Occipital lobe (tissue), 2 donors: ENCODE results near the gene SLC34A2. TPM values are rescaled to one million over a fixed set of nuclear protein-coding genes. Genes with fewer than 3 reads are reported as not detected.
A peak's percentile ranks its signal among the peaks of the same experiment; 100 is the strongest.
"Not testable (repeated sequence)": the region's sequence is repeated elsewhere in the genome, so short reads cannot be mapped to it uniquely, and the experiment has no call there.

ENCODE experiments used
- DNase-seq: peaks from one replicate; lab custom pipeline; 2025; lab: John Stamatoyannopoulos, UW
- total RNA-seq: library from RNA; depleted of rRNA; stranded (reverse); fragments of >200 nt; gene quantifications from one replicate; pipeline ENCODE4 v1.2.3, GENCODE V29; 2014

SLC34A2 gene
- total RNA-seq, 1 donor from 2014 or later: 0.16 TPM

DNA sequence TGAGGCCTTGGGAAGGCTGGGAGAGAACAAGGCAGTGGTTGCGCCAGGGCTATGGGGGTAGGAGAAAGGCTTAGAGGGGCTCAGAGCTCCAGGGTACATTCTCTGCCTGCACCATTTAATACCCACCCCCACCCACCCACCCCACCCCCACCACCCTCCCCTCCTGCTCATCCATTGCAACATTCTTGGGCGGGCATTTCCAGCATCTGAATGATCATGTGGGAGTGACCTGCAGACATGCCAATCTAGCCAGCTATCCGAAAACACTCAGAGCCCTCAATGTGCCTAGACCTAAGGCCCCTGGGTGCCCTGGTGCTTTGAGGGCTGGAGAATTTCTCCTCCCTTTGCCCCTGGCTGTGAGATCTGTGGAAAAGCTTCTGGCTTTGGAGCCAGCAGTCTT lies 3.1 kb downstream of the SLC34A2 start:
- DNase-seq: no peak

GRCh38 chr4:25661441-25661840 lies 5.8 kb downstream of the SLC34A2 start:
- not testable (repeated sequence) for DNase-seq

GRCh38 chr4:25662306-25662705 lies 6.7 kb downstream of the SLC34A2 start:
- DNase-seq: no peak

DNA sequence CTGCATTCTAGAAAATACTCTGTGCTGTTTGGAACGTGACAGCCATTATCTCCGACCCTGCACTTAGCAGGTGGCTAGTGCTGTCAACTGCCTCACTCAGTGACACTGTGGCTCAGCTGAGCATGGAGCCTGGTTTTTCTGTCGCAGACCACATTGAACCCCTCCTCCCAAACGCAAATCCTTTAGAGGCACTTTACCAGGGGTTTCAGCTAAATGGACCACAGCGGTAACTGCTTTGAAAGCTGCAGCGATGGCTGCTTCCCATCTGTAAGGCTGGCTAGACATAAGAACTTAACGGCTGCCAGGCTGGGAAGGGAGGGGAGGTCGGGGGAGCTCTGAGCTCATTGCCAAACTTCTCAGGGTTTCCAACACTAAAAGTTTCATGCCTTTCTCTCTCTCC lies 8.1 kb downstream of the SLC34A2 start:
- no peak for DNase-seq

- no peak for DNase-seq
Measured at GRCh38 chr4:25666031-25666630, 10.5 kb downstream of the SLC34A2 start.

DNA sequence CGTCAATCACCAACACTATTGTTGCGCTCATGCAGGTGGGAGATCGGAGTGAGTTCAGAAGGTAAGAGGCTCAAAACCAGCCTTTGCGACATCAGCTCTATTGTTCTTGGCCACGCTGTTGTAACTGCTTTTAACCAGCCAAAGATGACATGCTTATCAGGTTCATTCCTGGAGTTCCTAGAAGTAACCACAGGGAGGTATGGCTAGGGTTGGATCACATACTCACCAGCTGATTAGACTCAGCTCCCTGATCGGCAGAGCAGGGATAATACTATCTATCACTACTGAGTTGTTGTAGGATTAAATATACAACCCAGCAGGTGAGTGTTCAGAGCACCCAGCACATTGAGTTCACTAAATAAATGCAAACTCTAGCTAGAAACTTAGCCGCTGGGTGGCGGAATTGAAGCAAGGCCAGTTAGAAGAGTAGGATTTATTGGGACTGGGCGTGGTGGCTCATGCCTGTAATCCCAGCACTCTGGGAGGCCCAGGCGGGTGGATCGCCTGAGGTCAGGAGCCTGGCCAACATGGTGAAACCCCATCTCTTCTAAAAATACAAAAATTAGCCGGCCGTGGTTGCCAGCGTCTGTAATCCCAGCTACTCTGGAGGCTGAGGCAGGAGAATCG lies 12.4 kb downstream of the SLC34A2 start:
- no peak for DNase-seq

- no peak for DNase-seq
Measured at GRCh38 chr4:25670991-25671390, 15.3 kb downstream of the SLC34A2 start.

DNA sequence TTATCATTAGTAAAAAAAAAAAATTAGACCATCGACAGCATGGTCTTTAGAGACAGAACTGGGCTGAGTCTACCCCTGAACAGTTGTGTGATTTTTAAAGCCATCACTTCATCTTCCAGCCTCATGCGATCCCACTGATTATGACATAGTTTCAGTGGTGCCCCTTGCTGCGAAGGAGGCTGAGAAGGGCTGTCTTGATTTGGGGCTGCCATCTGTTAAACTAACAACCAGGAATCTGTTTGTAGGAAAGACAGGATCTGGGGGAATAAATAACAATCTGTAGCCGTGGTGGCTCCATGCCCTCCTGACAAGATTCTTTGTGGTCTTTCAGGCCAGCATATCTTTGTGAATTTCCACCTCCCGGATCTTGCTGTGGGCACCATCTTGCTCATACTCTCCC lies 17.1 kb downstream of the SLC34A2 start:
- DNase-seq: no peak

- DNase-seq: no peak
Measured at GRCh38 chr4:25674386-25674785, 18.7 kb downstream of the SLC34A2 start.

- DNase-seq: no peak
Measured at GRCh38 chr4:25676221-25676620, 20.6 kb downstream of the SLC34A2 start.

DNA sequence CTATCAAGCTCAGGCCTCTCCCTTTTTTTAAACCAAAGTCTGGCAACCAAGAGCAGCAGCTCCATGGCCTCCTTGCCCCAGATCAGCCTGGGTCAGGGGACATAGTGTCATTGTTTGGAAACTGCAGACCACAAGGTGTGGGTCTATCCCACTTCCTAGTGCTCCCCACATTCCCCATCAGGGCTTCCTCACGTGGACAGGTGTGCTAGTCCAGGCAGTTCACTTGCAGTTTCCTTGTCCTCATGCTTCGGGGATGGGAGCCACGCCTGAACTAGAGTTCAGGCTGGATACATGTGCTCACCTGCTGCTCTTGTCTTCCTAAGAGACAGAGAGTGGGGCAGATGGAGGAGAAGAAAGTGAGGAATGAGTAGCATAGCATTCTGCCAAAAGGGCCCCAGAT lies 21.5 kb downstream of the SLC34A2 start:
- DNase-seq: no peak

DNA sequence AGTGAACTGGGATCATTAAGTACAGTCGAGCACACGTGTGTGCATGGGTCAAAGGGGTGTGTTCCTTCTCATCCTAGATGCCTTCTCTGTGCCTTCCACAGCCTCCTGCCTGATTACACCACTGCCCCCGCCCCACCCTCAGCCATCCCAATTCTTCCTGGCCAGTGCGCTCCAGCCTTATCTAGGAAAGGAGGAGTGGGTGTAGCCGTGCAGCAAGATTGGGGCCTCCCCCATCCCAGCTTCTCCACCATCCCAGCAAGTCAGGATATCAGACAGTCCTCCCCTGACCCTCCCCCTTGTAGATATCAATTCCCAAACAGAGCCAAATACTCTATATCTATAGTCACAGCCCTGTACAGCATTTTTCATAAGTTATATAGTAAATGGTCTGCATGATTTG lies 22.3 kb downstream of the SLC34A2 start:
- DNase-seq: no peak

GRCh38 chr4:25687773-25688172 lies 32.1 kb downstream of the SLC34A2 start:
- DNase-seq: no peak

GRCh38 chr4:25694466-25694865 lies 38.8 kb downstream of the SLC34A2 start:
- DNase-seq: no peak

- DNase-seq: no peak
Measured at GRCh38 chr4:25696409-25696808, 40.8 kb downstream of the SLC34A2 start.

DNA sequence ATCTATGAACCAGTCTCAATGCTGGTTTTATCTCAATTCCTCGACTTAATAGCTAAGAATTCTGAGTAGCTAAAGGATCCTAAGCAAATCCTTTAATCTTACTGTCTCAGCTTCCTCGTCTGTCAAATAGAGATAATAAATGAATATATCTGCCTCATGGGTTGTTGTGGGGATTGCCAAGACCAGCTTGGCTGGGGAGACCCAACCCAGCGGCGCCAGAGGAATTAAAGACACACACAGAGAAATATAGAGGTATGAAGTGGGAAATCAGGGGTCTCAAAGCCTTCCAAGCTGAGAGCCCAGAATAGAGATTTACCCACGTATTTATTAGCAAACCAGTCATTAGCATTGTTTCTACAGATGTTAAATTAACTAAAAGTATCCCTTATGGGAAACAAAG lies 41.9 kb downstream of the SLC34A2 start:
- no peak for DNase-seq

- no peak for DNase-seq
Measured at GRCh38 chr4:25700661-25701060, 45.0 kb downstream of the SLC34A2 start.

- peak; percentile 48 for DNase-seq
Measured at GRCh38 chr4:25702848-25703247, 47.2 kb downstream of the SLC34A2 start.

- DNase-seq: no peak
Measured at GRCh38 chr4:25703731-25704388, 48.2 kb downstream of the SLC34A2 start.

DNA sequence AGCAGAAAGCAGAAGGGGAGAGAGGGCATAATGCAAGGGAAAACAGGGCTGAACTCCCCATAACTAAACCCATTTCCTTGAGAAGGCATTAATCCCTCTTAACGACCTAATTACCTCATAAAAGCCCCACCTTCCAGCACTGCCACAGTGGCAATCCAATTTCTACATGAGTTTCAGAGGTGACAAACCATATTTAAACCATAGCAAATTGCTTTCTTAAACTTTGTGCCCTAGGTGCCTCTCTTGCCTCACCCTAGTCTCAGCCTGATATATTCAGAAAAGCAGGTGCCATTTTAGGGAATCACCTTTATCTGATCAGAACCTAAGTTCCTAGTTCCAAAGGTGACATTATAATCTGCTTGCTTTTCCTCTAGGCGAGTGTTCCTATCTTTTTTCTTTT lies 48.9 kb downstream of the SLC34A2 start:
- DNase-seq: no peak

DNA sequence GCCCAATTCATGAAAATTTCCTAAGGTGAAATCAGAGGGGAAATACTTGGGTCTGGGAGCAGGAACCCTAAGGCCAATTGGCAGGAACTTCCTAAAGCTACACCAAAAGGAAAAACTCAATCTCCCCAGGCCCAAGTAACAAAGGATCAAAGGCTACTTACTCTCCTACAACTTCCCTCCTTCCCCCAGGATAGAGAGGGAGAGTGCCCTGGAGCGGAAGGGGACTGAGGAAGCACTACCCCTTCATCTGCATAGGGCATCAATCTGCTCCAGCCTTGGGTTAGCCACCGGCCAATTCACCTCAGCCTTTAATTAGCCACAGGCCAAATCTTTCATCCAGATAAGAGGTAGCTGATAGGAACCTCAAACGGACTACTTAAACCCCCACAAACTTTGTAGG lies 55.0 kb downstream of the SLC34A2 start:
- no peak for DNase-seq

- no peak for DNase-seq
Measured at GRCh38 chr4:25712611-25713010, 57.0 kb downstream of the SLC34A2 start.

GRCh38 chr4:25713812-25714211 lies 58.2 kb downstream of the SLC34A2 start:
- no peak for DNase-seq
